SU-DHL-6 (cell line): ENCODE data around the gene EMP3.

Experiments used
- H2AFZ ChIP-seq: fragments of 200-600 bp; sonication (generic); 2 replicates; pipeline ENCODE4 v1.6.1; 2014; ENCODE audit warnings: low read depth, mild to moderate bottlenecking, moderate library complexity, mixed read lengths, antibody characterized with exemption, low read length; ENCODE audit not compliant: severe bottlenecking
- H3F3A ChIP-seq: fragments of 200-600 bp; shearing (Covaris generic); 2 replicates; pipeline ENCODE4 v1.6.0; 2016; ENCODE audit warnings: antibody characterized with exemption, mild to moderate bottlenecking; ENCODE audit not compliant: insufficient read depth
- H3K27ac ChIP-seq: fragments of 200-600 bp; sonication (generic); 2 replicates; pipeline ENCODE4 v1.5.1; 2016; ENCODE audit warnings: low read depth, mild to moderate bottlenecking, low read length, moderate library complexity, mixed read lengths
- H3K27me3 ChIP-seq: fragments of 200-600 bp; sonication (generic), shearing (Covaris generic); 2 replicates; pipeline ENCODE4 v1.6.0; 2014; ENCODE audit warnings: mild to moderate bottlenecking, low read length
- H3K36me3 ChIP-seq: fragments of 200-600 bp; sonication (generic); 2 replicates; pipeline ENCODE4 v1.6.1; 2014; ENCODE audit warnings: mild to moderate bottlenecking, low read length, mixed read lengths
- H3K4me2 ChIP-seq: fragments of 300-600, 200-600 bp; shearing (Covaris generic), sonication (generic); 2 replicates; pipeline ENCODE4 v1.6.0; 2014; ENCODE audit warnings: low read length, low read depth, mild to moderate bottlenecking; ENCODE audit not compliant: poor library complexity, severe bottlenecking
- H3K4me3 ChIP-seq: fragments of 200-600 bp; sonication (generic); 2 replicates; pipeline ENCODE4 v1.5.1; 2014; ENCODE audit warnings: antibody characterized with exemption, low read length, mild to moderate bottlenecking, mixed read lengths; ENCODE audit not compliant: insufficient read depth, poor library complexity, severe bottlenecking
- H3K79me2 ChIP-seq: fragments of 200-600 bp; sonication (generic); 2 replicates; pipeline ENCODE4 v1.6.1; 2014; ENCODE audit warnings: mild to moderate bottlenecking, low read length, moderate library complexity; ENCODE audit not compliant: insufficient read depth
- H3K9ac ChIP-seq: fragments of 200-600 bp; sonication (generic); 2 replicates; pipeline ENCODE4 v1.7.0; 2014; ENCODE audit warnings: mild to moderate bottlenecking, low read length
- H3K9me2 ChIP-seq: fragments of 200-600 bp; sonication (generic); replicated peaks from 2 replicates; pipeline ENCODE4 v1.6.1; 2014; ENCODE audit warnings: low read length; ENCODE audit not compliant: insufficient read depth
- H3K9me3 ChIP-seq: fragments of 200-600 bp; sonication (generic); 2 replicates; pipeline ENCODE4 v1.6.1; 2014; ENCODE audit warnings: low read length, mixed read lengths; ENCODE audit not compliant: insufficient read depth
- H4K20me1 ChIP-seq: fragments of 200-600 bp; sonication (generic); 2 replicates; pipeline ENCODE4 v1.6.1; 2014; ENCODE audit warnings: low read depth, mild to moderate bottlenecking, antibody characterized with exemption, low read length, moderate library complexity, mixed read lengths
- CTCF ChIP-seq: fragments of 200-600 bp; sonication (generic); IDR thresholded peaks from one replicate; pipeline ENCODE4 v1.5.1; 2017; ENCODE audit warnings: antibody characterized with exemption, mild to moderate bottlenecking, low read length, moderate library complexity; ENCODE audit not compliant: insufficient read depth, poor library complexity, severe bottlenecking
- EZH2phosphoT487 ChIP-seq: fragments of 200-600 bp; sonication (generic), shearing (Covaris generic); conservative IDR thresholded peaks from 2 replicates; pipeline ENCODE4 v1.6.1; 2018; ENCODE audit warnings: mild to moderate bottlenecking, antibody characterized with exemption, low read length, moderate library complexity, mixed read lengths

EMP3 gene

GRCh38 chr19:48296963-48297734 is 28.2 kb upstream of the EMP3 start:
- Histone ChIP-seq H3K27ac (no peak overlapping the region), H3F3A (no peaks in the 10 kb centered on the region), H3K9me2 (no peaks in the 10 kb centered on the region), H2AFZ (no peak overlapping the region), H3K79me2 (no peaks in the 10 kb centered on the region), H3K9ac (no peak overlapping the region), H3K4me3 (no peak overlapping the region), H3K9me3 (no peaks in the 10 kb centered on the region), H3K4me2 (no peak overlapping the region), H3K27me3 (no peaks in the 10 kb centered on the region), H4K20me1 (no peaks in the 10 kb centered on the region), H3K36me3 (no peaks in the 10 kb centered on the region)
- TF ChIP-seq CTCF = no peak
- TF ChIP-seq EZH2phosphoT487 = no peak

- Histone ChIP-seq H2AFZ (no peak overlapping the region), H3K4me2 (no peak overlapping the region), H3K27ac (no peak overlapping the region), H3K27me3 (no peaks in the 10 kb centered on the region), H4K20me1 (no peaks in the 10 kb centered on the region), H3K36me3 (no peaks in the 10 kb centered on the region), H3K9ac (no peak overlapping the region), H3K4me3 (no peak overlapping the region), H3F3A (no peaks in the 10 kb centered on the region), H3K9me2 (no peaks in the 10 kb centered on the region), H3K9me3 (no peaks in the 10 kb centered on the region), H3K79me2 (no peaks in the 10 kb centered on the region)
- TF ChIP-seq EZH2phosphoT487 (no peak), CTCF (no peak)
Observed at GRCh38 chr19:48297975-48298374, 27.4 kb upstream of the EMP3 start.

GRCh38 chr19:48301886-48302599 is 23.3 kb upstream of the EMP3 start:
- H3K27me3 ChIP-seq = no peaks in the 10 kb centered on the region
- H3K9me2 ChIP-seq = no peaks in the 10 kb centered on the region
- no peaks in the 10 kb centered on the region for H3K36me3 ChIP-seq

More at GRCh38 chr19:48301886-48302599, 23.3 kb upstream of the EMP3 start:
- TF ChIP-seq CTCF (no peak), EZH2phosphoT487 (no peak)
- Histone ChIP-seq H3K4me3 (no peak overlapping the region), H3K9ac (no peak overlapping the region), H3K27ac (no peak overlapping the region), H3K9me3 (no peaks in the 10 kb centered on the region), H3K79me2 (no peaks in the 10 kb centered on the region), H3K4me2 (no peak overlapping the region), H4K20me1 (no peaks in the 10 kb centered on the region), H2AFZ (no peak overlapping the region), H3F3A (no peaks in the 10 kb centered on the region)
